ENCODE measurements around the gene ICAM5. TPM values are rescaled to one million over a fixed set of nuclear protein-coding genes. Genes with fewer than 3 reads are reported as not detected.

ICAM5 gene
- total RNA-seq, 4 donors from 2014 or later: 0.27 to 0.48 TPM; not detected in 2

DNA sequence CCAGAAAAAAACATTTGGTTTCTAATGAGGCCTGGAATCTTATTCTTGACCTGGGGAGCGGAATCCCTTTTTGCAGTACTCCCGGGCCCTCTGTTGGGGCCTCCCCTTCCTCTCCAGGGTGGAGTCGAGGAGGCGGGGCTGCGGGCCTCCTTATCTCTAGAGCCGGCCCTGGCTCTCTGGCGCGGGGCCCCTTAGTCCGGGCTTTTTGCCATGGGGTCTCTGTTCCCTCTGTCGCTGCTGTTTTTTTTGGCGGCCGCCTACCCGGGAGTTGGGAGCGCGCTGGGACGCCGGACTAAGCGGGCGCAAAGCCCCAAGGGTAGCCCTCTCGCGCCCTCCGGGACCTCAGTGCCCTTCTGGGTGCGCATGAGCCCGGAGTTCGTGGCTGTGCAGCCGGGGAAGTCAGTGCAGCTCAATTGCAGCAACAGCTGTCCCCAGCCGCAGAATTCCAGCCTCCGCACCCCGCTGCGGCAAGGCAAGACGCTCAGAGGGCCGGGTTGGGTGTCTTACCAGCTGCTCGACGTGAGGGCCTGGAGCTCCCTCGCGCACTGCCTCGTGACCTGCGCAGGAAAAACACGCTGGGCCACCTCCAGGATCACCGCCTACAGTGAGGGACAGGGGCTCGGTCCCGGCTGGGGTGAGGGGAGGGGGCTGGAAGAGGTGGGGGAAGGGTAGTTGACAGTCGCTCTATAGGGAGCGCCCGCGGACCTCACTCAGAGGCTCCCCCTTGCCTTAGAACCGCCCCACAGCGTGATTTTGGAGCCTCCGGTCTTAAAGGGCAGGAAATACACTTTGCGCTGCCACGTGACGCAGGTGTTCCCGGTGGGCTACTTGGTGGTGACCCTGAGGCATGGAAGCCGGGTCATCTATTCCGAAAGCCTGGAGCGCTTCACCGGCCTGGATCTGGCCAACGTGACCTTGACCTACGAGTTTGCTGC lies 2.7 kb upstream of the ICAM5 start, which contains the start of gene ICAM4:
Gene ICAM4 (plus strand): TSS at position 153 of the 935 bp plus-strand sequence. CDS start 58 bp downstream, at position 211.
- Histone ChIP-seq H3K27ac (peak within 1 kb of the TSS; percentile 14 to 63 (median 30)), H3K9me3 (no peaks in the 10 kb centered on the region), H3K36me3 (no peaks in the 10 kb centered on the region), H3K4me3 (peak within 1 kb of the TSS in 2 of 4 donors; percentile 13 to 24), H3K4me1 (peaks cover 35 to 51% (median 48%) of the 10 kb centered on the region in 4 donors), H3K27me3 (peaks cover 56% of the 10 kb centered on the region)
- WGBS, 2 donors (ENCODE audit: low coverage in 1 of 2): 10% methylated on average over 48 of the region's 59 CpGs; no CpG with 5 or more reads in 1 of the 2 donors
- TF ChIP-seq EP300 (IDR thresholded peaks at IDR 0.05; ENCODE audit: low read depth): no peak
- no peak for TF ChIP-seq POLR2A (IDR thresholded peaks at IDR 0.05)
- TF ChIP-seq, protein P1, sequence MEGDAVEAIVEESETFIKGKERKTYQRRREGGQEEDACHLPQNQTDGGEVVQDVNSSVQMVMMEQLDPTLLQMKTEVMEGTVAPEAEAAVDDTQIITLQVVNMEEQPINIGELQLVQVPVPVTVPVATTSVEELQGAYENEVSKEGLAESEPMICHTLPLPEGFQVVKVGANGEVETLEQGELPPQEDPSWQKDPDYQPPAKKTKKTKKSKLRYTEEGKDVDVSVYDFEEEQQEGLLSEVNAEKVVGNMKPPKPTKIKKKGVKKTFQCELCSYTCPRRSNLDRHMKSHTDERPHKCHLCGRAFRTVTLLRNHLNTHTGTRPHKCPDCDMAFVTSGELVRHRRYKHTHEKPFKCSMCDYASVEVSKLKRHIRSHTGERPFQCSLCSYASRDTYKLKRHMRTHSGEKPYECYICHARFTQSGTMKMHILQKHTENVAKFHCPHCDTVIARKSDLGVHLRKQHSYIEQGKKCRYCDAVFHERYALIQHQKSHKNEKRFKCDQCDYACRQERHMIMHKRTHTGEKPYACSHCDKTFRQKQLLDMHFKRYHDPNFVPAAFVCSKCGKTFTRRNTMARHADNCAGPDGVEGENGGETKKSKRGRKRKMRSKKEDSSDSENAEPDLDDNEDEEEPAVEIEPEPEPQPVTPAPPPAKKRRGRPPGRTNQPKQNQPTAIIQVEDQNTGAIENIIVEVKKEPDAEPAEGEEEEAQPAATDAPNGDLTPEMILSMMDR (IDR thresholded peaks at IDR 0.05): no peak
- TF ChIP-seq POLR2AphosphoS5 (IDR thresholded peaks at IDR 0.05): no peak
- DNase-seq: peak; percentile 48
- in situ Hi-C loops (cut with MboI; ENCODE audit: low pct_ligation_motif_present in 1 of 4, low pct_unique_long_range_greater_than_20kb in 1 of 4, low sequenced_read_pairs in 3 of 4) (no loop called here), intact Hi-C loops (cut with DNase I; ENCODE audit: low total_unique reads) (loop anchor here (5.0 kb wide), 1 partner anchor 645 kb away; no protein-coding TSS in a partner anchor)

DNA sequence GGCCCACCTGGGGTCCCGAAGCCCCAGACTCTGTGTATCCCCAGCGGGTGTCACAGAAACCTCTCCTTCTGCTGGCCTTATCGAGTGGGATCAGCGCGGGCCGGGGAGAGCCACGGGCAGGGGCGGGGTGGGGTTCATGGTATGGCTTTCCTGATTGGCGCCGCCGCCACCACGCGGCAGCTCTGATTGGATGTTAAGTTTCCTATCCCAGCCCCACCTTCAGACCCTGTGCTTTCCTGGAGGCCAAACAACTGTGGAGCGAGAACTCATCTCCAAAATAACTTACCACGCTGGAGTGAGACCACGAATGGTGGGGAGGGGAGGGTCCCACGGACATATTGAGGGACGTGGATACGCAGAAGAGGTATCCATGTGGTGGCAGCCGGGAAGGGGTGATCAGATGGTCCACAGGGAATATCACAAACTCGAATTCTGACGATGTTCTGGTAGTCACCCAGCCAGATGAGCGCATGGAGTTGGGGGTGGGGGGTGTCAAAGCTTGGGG lies 1.0 kb upstream of the ICAM5 start:
- TF ChIP-seq POLR2A (IDR thresholded peaks at IDR 0.05): no peak
- TF ChIP-seq EP300 (IDR thresholded peaks at IDR 0.05; ENCODE audit: low read depth): no peak
- no peak for TF ChIP-seq POLR2AphosphoS5 (IDR thresholded peaks at IDR 0.05)
- TF ChIP-seq, protein P1 (IDR thresholded peaks at IDR 0.05): no peak
- peak overlapping the region in 1 of 4 donors; percentile 41 for H3K4me3 ChIP-seq
- WGBS, 2 donors (ENCODE audit: low coverage in 1 of 2): 0 to 3% methylated on average over 4 to 23 of the region's 23 CpGs
- H3K4me1 ChIP-seq: peaks cover 36 to 64% (median 60%) of the 10 kb centered on the region in 4 donors
- peak; percentile 66 for DNase-seq
- H3K27me3 ChIP-seq: peaks cover 72% of the 10 kb centered on the region
- in situ Hi-C loops (cut with MboI; ENCODE audit: low pct_ligation_motif_present in 1 of 4, low pct_unique_long_range_greater_than_20kb in 1 of 4, low sequenced_read_pairs in 3 of 4) (no loop called here), intact Hi-C loops (cut with DNase I; ENCODE audit: low total_unique reads) (loop anchor here (5.0 kb wide), 1 partner anchor 644 kb away; no protein-coding TSS in a partner anchor)
- no peaks in the 10 kb centered on the region for H3K36me3 ChIP-seq
- no peak overlapping the region for H3K27ac ChIP-seq
- H3K9me3 ChIP-seq: no peaks in the 10 kb centered on the region

DNA sequence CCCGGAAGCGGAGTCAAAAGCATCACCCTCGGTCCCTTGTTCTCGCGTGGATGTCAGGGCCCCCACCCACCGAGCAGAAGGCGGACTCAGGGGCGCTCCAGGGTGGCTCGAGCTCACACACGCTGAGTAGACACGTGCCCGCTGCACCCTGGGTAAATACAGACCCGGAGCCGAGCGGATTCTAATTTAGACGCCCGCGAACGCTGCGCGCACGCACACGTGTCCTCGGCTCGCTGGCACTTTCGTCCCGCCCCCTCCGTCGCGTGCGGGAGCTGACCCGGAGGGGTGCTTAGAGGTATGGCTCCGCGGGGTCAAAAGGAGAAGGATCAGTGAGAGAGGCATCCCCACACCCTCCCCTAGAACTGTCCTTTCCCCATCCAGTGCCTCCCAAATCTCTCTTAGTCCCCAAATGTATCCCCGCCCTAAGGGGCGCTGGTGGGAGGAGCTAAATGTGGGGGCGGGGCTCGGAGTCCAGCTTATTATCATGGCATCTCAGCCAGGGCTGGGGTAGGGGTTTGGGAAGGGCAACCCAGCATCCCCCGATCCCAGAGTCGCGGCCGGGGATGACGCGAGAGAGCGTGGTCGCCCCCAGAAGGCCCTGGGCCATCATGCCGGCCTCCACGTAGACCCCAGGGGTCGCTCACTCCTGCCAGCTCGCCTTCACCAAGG lies 451 bp upstream of the ICAM5 start:
- intact Hi-C loops (cut with DNase I; ENCODE audit: low total_unique reads): loop anchor here (5.0 kb wide), 1 partner anchor 643 kb away; no protein-coding TSS in a partner anchor
- DNase-seq: peak; percentile 56
- no peaks in the 10 kb centered on the region for H3K36me3 ChIP-seq
- H3K27me3 ChIP-seq: peaks cover 78% of the 10 kb centered on the region
- in situ Hi-C loops (cut with MboI; ENCODE audit: low pct_ligation_motif_present in 1 of 4, low pct_unique_long_range_greater_than_20kb in 1 of 4, low sequenced_read_pairs in 3 of 4): no loop called here
- TF ChIP-seq POLR2AphosphoS5 (IDR thresholded peaks at IDR 0.05) (no peak), POLR2A (IDR thresholded peaks at IDR 0.05) (no peak), EP300 (IDR thresholded peaks at IDR 0.05; ENCODE audit: low read depth) (no peak)
- TF ChIP-seq, protein P1 (IDR thresholded peaks at IDR 0.05): no peak
- 1 to 10% methylated on average over 2 to 34 of the region's 50 CpGs for whole genome bisulfite sequencing, 2 donors (ENCODE audit: low coverage in 1 of 2)
- peak overlapping the region in 2 of 4 donors; percentile 22 to 41 for H3K4me3 ChIP-seq
- peaks cover 36 to 64% (median 60%) of the 10 kb centered on the region in 4 donors for H3K4me1 ChIP-seq
- H3K9me3 ChIP-seq: no peaks in the 10 kb centered on the region
- no peak overlapping the region for H3K27ac ChIP-seq
